Immature natural killer cell (primary cell): Measurements from ENCODE around the gene ATRN. TPM values are rescaled to one million over a fixed set of nuclear protein-coding genes. Genes with fewer than 3 reads are reported as not detected.

Source experiments
- DNase-seq, 3 donors: peaks; one replicate each; pipeline ENCODE4 v3.0.0; 2022; ENCODE audit warnings: mixed read lengths in 1 of 3
- H3K27ac Mint-ChIP-seq, 6 donors: one replicate each; pipeline ENCODE4 v1.8.0; 2020; ENCODE audit warnings: mixed read lengths in 6 of 6, mild to moderate bottlenecking in 5 of 6, inconsistent platforms in 4 of 6, moderate library complexity in 3 of 6
- H3K27me3 Mint-ChIP-seq, 3 donors: one replicate each; pipeline ENCODE4 v1.8.0; 2020 to 2021; ENCODE audit warnings: low read depth in 3 of 3, mild to moderate bottlenecking in 3 of 3, mixed read lengths in 3 of 3, moderate library complexity in 3 of 3, inconsistent platforms in 1 of 3
- H3K36me3 Mint-ChIP-seq, 3 donors: one replicate each; pipeline ENCODE4 v1.8.0; 2020; ENCODE audit warnings: mixed read lengths in 3 of 3, inconsistent platforms in 2 of 3, mild to moderate bottlenecking in 2 of 3
- H3K4me1 Mint-ChIP-seq, 2 donors: one replicate each; pipeline ENCODE4 v1.8.0; 2020; ENCODE audit warnings: inconsistent platforms in 2 of 2, mild to moderate bottlenecking in 2 of 2, mixed read lengths in 2 of 2, moderate library complexity in 1 of 2
- H3K4me3 Mint-ChIP-seq, 5 donors: one replicate each; pipeline ENCODE4 v1.8.0; 2020; ENCODE audit warnings: mild to moderate bottlenecking in 5 of 5, mixed read lengths in 5 of 5, inconsistent platforms in 3 of 5, moderate library complexity in 3 of 5
- H3K9me3 Mint-ChIP-seq, 6 donors: one replicate each; pipeline ENCODE4 v1.8.0; 2020; ENCODE audit warnings: mild to moderate bottlenecking in 6 of 6, mixed read lengths in 6 of 6, inconsistent platforms in 4 of 6, moderate library complexity in 3 of 6
- polyA plus RNA-seq, 3 donors: library from polyadenylated mRNA; unstranded; fragments of 300-500 nt; fragmentation: Illumina TruSeq; gene quantifications; one replicate each; pipeline ENCODE4 v1.2.3, GENCODE V29; 2021

Gene ATRN
- polyA plus RNA-seq, 3 donors from 2014 or later: 9.4 to 15.2 (median 9.7) TPM

GRCh38 chr20:3696745-3697587 lies 226.1 kb downstream of the ATRN start:
- no peak overlapping the region for H3K4me3 Mint-ChIP-seq
- no peak for DNase-seq

GRCh38 chr20:3697588-3698305 lies 226.9 kb downstream of the ATRN start:
- H3K36me3 Mint-ChIP-seq: no peaks in the 10 kb centered on the region
- peaks cover 0 to 1% (median 0%) of the 10 kb centered on the region in 3 donors for H3K27me3 Mint-ChIP-seq
- no peak for DNase-seq
- H3K4me1 Mint-ChIP-seq: no peaks in the 10 kb centered on the region
- H3K9me3 Mint-ChIP-seq: peaks cover 0 to 2% (median 0%) of the 10 kb centered on the region in 6 donors
- no peak overlapping the region for H3K4me3 Mint-ChIP-seq
- H3K27ac Mint-ChIP-seq: no peak overlapping the region

More at GRCh38 chr20:3696745-3697587, 226.1 kb downstream of the ATRN start:
- peaks cover 0 to 2% (median 0%) of the 10 kb centered on the region in 6 donors for H3K9me3 Mint-ChIP-seq
- no peak overlapping the region for H3K27ac Mint-ChIP-seq
- H3K4me1 Mint-ChIP-seq: no peaks in the 10 kb centered on the region
- H3K27me3 Mint-ChIP-seq: no peaks in the 10 kb centered on the region
- H3K36me3 Mint-ChIP-seq: no peaks in the 10 kb centered on the region

- Mint-ChIP-seq H3K4me1 (no peaks in the 10 kb centered on the region), H3K27me3 (peaks cover 0 to 1% (median 0%) of the 10 kb centered on the region in 3 donors), H3K27ac (no peak overlapping the region), H3K36me3 (no peaks in the 10 kb centered on the region), H3K9me3 (peaks cover 0 to 2% (median 0%) of the 10 kb centered on the region in 6 donors), H3K4me3 (no peak overlapping the region)
- DNase-seq: no peak
These were observed 227.8 kb downstream of the ATRN start for GRCh38 chr20:3698591-3699001.

- H3K27ac Mint-ChIP-seq: no peak overlapping the region
- H3K36me3 Mint-ChIP-seq: no peaks in the 10 kb centered on the region
- H3K9me3 Mint-ChIP-seq: peaks cover 0 to 2% (median 0%) of the 10 kb centered on the region in 6 donors
- DNase-seq: no peak
- H3K4me1 Mint-ChIP-seq: no peaks in the 10 kb centered on the region
- peaks cover 0 to 1% (median 0%) of the 10 kb centered on the region in 3 donors for H3K27me3 Mint-ChIP-seq
- no peak overlapping the region for H3K4me3 Mint-ChIP-seq
These were observed 228.2 kb downstream of the ATRN start for GRCh38 chr20:3699037-3699436.

Other genes with a start within 250 kb of the ATRN start
- not detected for gene SLC4A11, start 231.8 kb upstream of the ATRN start, polyA plus RNA-seq
- under 1 TPM in 2 of 3 donors, not detected in 1; 0.26 to 0.74 TPM for gene DNAAF9, start 63.3 kb upstream of the ATRN start, polyA plus RNA-seq
- gene GFRA4, start 192.4 kb downstream of the ATRN start, polyA plus RNA-seq: not detected
- not detected for gene ADAM33, start 211.0 kb downstream of the ATRN start, polyA plus RNA-seq
- gene SIGLEC1, start 241.6 kb downstream of the ATRN start, polyA plus RNA-seq: under 1 TPM in 1 of 3 donors, not detected in 2; 0.13 TPM